LNCaP clone FGC (cell line): ENCODE measurements around the gene KCNK16.

Experiments
- DNase-seq: peaks from one replicate; pipeline ENCODE4 v3.0.0-alpha.2; 2011; ENCODE audit warnings: low read depth
- H3K4me3 ChIP-seq: 2 replicates; pipeline ENCODE4 v1.5.1; 2011; ENCODE audit warnings: mild to moderate bottlenecking, low read depth, low read length, control low read depth
- CTCF ChIP-seq: IDR thresholded peaks from 2 replicates; pipeline ENCODE4 v1.5.1; 2012; ENCODE audit warnings: mild to moderate bottlenecking; ENCODE audit not compliant: control insufficient read depth, insufficient read depth; ENCODE audit errors: extremely low read depth

KCNK16 gene

GRCh38 chr6:39348740-39349139 lies 26.2 kb upstream of the KCNK16 start:
- TF ChIP-seq CTCF = no peak
- no peak for DNase-seq

GRCh38 chr6:39347906-39348585 lies 25.5 kb upstream of the KCNK16 start:
- H3K4me3 ChIP-seq = no peak overlapping the region
- DNase-seq = no peak
- TF ChIP-seq CTCF = peak; percentile 87

More at GRCh38 chr6:39348740-39349139, 26.2 kb upstream of the KCNK16 start:
- H3K4me3 ChIP-seq = no peak overlapping the region

- no peak for DNase-seq
- H3K4me3 ChIP-seq = no peak overlapping the region
- no peak for TF ChIP-seq CTCF
These were observed 24.7 kb upstream of the KCNK16 start for GRCh38 chr6:39347206-39347605.

GRCh38 chr6:39344821-39345280 lies 22.3 kb upstream of the KCNK16 start:
- H3K4me3 ChIP-seq = no peak overlapping the region
- DNase-seq = no peak
- no peak for TF ChIP-seq CTCF

GRCh38 chr6:39343396-39343870 lies 20.9 kb upstream of the KCNK16 start:
- no peak overlapping the region for H3K4me3 ChIP-seq
- TF ChIP-seq CTCF = no peak
- no peak for DNase-seq

GRCh38 chr6:39342692-39343395 lies 20.3 kb upstream of the KCNK16 start:
- no peak for TF ChIP-seq CTCF

GRCh38 chr6:39341937-39342336 lies 19.4 kb upstream of the KCNK16 start:
- TF ChIP-seq CTCF = no peak

More at GRCh38 chr6:39342692-39343395, 20.3 kb upstream of the KCNK16 start:
- DNase-seq = no peak
- H3K4me3 ChIP-seq = no peak overlapping the region

More at GRCh38 chr6:39341937-39342336, 19.4 kb upstream of the KCNK16 start:
- H3K4me3 ChIP-seq = no peak overlapping the region
- no peak for DNase-seq
